ENCODE measurements around the gene SLC6A17. TPM values are rescaled to one million over a fixed set of nuclear protein-coding genes. Genes with fewer than 3 reads are reported as not detected.

SLC6A17 gene
- total and polyA plus RNA-seq, 9 donors = 0.03 to 0.15 (median 0.05) TPM; not detected in 3

DNA sequence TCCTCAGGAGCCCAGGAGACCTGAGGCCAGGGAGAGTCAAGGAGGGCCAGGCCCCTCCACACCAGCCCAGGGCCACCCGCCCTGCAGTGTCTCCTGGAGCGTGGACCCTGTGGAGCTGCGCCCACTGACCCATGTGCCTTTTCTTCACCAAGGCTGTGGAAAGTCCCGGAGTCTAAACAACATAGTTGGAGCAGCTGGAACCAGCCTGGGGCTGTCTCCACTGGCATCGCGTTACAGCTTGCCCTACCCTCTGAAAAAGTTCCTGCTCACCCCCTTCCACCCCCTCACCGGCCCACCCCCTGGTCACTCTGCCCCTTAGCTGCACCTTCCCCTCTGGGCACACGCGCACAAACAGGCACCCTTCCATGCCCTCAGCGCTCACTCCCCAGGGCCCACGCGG lies 78.1 kb downstream of the SLC6A17 start:
- no peak for DNase-seq
- Histone ChIP-seq H3K4me3 (no peak overlapping the region), H3K36me3 (no peaks in the 10 kb centered on the region), H3K4me1 (ENCODE audit: insufficient read depth) (no peaks in the 10 kb centered on the region), H3K27ac (no peak overlapping the region), H3K9me3 (no peaks in the 10 kb centered on the region), H3K27me3 (no peaks in the 10 kb centered on the region)
- TF ChIP-seq, protein P1, sequence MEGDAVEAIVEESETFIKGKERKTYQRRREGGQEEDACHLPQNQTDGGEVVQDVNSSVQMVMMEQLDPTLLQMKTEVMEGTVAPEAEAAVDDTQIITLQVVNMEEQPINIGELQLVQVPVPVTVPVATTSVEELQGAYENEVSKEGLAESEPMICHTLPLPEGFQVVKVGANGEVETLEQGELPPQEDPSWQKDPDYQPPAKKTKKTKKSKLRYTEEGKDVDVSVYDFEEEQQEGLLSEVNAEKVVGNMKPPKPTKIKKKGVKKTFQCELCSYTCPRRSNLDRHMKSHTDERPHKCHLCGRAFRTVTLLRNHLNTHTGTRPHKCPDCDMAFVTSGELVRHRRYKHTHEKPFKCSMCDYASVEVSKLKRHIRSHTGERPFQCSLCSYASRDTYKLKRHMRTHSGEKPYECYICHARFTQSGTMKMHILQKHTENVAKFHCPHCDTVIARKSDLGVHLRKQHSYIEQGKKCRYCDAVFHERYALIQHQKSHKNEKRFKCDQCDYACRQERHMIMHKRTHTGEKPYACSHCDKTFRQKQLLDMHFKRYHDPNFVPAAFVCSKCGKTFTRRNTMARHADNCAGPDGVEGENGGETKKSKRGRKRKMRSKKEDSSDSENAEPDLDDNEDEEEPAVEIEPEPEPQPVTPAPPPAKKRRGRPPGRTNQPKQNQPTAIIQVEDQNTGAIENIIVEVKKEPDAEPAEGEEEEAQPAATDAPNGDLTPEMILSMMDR (IDR thresholded peaks at IDR 0.05) = no peak
- TF ChIP-seq POLR2A (IDR thresholded peaks at IDR 0.05) = no peak
- TF ChIP-seq EP300 (IDR thresholded peaks at IDR 0.05) = no peak
- intact Hi-C loops (cut with DNase I) = no loop called here
- 55 to 86% (median 75%) methylated on average over 12 of the region's 12 CpGs for WGBS, 3 donors

DNA sequence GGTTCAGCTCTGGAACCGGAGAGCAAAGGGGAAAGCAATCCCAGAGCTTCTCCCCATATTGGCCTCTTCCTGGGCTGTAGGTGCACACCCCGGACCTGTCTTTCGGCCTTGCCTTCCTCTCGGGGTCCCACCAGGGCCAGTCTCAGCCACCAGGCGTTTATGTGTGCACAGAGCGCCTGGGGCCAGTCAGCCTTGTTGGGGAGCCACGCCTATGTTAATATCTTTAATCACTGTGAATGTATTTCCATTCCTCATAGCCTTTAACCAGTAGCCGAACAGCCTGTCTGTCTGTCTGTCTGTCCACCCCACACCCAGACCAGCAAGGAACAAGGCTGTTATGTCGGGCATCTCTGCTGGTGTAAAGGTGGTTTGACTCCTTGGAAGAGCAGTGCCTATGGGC lies 78.6 kb downstream of the SLC6A17 start:
- intact Hi-C loops (cut with DNase I) = no loop called here
- H3K27ac ChIP-seq = no peak overlapping the region
- WGBS, 3 donors = 90 to 96% (median 92%) methylated on average over 9 of the region's 9 CpGs
- no peak overlapping the region for H3K4me3 ChIP-seq
- H3K36me3 ChIP-seq = no peaks in the 10 kb centered on the region
- no peak for TF ChIP-seq POLR2A (IDR thresholded peaks at IDR 0.05)
- no peak for TF ChIP-seq EP300 (IDR thresholded peaks at IDR 0.05)
- TF ChIP-seq, protein P1 (IDR thresholded peaks at IDR 0.05) = no peak
- no peaks in the 10 kb centered on the region for H3K4me1 ChIP-seq (ENCODE audit: insufficient read depth)
- no peaks in the 10 kb centered on the region for H3K27me3 ChIP-seq
- H3K9me3 ChIP-seq = no peaks in the 10 kb centered on the region
- DNase-seq = no peak

DNA sequence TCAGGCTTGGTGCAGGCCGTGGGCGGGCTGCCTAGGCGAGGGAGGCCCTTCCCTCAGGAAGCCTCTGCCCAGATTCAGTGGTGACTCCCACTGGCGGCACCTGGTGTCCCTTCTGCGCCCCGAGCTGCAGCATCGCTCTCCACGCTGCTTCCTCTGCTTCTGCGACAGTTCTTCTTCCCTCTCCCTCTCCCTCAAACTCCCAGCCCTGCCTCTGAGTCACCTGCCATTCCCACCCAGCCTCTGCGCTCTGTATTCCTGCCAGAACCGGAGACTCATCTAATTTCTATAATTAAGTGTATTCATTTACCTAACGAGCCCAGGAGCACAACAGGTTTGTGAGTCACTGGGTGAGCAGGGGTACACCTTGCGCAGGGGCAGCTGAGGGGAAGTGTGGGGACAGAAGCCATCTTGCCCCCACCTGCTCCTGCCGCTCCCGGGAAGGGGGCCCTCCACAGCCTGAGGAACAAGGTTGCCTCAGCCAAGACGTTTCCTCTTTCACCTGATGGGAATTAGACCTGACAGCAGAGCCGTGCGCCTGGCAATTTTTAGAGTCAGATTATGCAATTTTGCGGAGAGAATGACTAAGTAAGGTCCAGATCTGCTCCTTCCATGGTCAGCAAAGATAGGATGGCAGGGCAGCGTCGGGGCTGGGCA lies 79.2 kb downstream of the SLC6A17 start:
- Histone ChIP-seq H3K4me3 (no peak overlapping the region), H3K27me3 (no peaks in the 10 kb centered on the region), H3K36me3 (no peaks in the 10 kb centered on the region), H3K4me1 (ENCODE audit: insufficient read depth) (peaks cover 5% of the 10 kb centered on the region), H3K27ac (no peak overlapping the region), H3K9me3 (no peaks in the 10 kb centered on the region)
- 91 to 94% (median 91%) methylated on average over 21 of the region's 21 CpGs for WGBS, 3 donors
- intact Hi-C loops (cut with DNase I) = no loop called here
- TF ChIP-seq EP300 (IDR thresholded peaks at IDR 0.05) (no peak), POLR2A (IDR thresholded peaks at IDR 0.05) (no peak)
- TF ChIP-seq, protein P1 (IDR thresholded peaks at IDR 0.05) = no peak
- no peak for DNase-seq

DNA sequence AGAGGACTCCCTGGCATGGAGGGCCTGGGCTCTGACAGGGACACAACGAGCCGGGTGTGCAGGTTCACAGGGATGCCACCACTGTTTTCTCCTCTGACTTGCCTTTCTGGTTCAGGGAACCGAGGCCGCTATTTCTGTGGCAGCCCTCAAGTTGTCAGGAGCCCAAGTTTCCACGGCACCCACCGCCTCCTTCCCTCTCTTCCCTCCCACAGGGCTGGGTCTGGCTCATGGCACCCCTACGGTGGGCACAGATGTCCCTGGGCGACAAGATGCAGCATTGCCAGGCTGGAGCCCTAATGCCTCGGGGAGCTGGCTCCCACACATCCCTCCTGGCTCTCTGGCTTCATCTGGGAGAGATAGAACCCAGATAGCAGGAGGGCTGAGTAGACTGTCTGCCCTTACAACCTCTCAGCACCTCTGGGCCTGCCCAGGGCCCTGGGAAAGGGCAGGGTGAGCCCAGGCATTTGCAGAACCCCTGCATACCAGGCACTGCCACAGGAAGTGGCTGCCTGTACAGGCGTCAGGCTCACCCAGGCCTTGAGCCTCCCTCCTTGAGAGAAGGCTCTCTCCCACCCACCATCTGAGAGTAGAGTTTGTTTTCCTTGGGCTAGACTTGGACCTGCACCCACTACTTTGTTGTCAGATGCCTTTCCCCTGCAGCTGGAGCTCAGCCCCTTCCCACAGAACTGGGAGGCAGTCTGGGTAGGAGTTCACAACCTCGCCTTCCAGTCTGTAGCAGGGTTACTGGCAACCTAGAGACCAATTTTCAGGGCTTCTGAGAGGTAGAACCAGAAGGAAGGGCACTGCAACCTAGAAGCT lies 80.3 kb downstream of the SLC6A17 start:
- Histone ChIP-seq H3K9me3 (no peaks in the 10 kb centered on the region), H3K36me3 (no peaks in the 10 kb centered on the region), H3K4me3 (no peak overlapping the region), H3K27me3 (no peaks in the 10 kb centered on the region), H3K4me1 (ENCODE audit: insufficient read depth) (peaks cover 10% of the 10 kb centered on the region), H3K27ac (no peak overlapping the region)
- 77 to 91% (median 86%) methylated on average over 11 of the region's 11 CpGs for WGBS, 3 donors
- TF ChIP-seq EP300 (IDR thresholded peaks at IDR 0.05) (no peak), POLR2A (IDR thresholded peaks at IDR 0.05) (no peak)
- TF ChIP-seq, protein P1 (IDR thresholded peaks at IDR 0.05) = no peak
- peak in 1 of 5 donors; percentile 12 for DNase-seq
- intact Hi-C loops (cut with DNase I) = no loop called here
